GM21528 (cell line): Measurements from ENCODE around the gene GTSE1.

Experiments
- ATAC-seq: cut with Tn5 transposase; IDR thresholded peaks from one replicate; pipeline ENCODE4 v1.9.1; 2021; ENCODE audit warnings: mild to moderate bottlenecking, moderate library complexity; ENCODE audit not compliant: unreplicated experiment, low FRiP score

The GTSE1 gene

GRCh38 chr22:46323162-46323561 lies 26.5 kb downstream of the GTSE1 start:
- ATAC-seq = no peak

DNA sequence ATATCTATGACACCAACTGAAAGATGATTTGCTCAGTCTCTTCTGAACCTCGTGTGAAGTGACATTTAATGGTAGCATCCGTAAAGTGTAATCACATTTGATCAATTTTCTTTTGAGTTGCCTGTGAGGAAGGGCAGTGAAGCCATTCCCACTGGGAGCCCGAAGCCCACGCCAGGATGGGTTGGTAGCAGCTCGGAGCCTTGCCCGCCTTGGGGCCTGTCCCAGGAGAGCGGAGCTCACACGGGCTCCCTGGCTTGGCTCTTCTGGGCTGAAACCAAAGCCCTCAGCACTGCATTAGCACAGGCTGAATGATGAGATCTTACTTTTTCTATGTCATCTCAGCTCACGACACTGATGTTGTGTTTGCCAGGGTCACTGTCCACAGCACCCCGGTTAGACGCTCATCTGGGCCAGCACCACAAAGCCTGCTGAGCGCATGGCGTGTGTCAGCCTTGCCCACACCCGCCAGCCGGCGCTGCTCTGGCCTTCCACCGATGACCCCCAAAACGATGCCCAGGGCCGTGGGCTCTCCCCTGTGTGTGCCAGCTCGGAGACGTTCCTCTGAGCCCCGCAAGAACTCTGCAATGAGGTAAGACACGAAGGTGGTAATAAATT lies 29.5 kb downstream of the GTSE1 start:
- ATAC-seq = no peak

- no peak for ATAC-seq
Observed at GRCh38 chr22:46327691-46328465, 31.2 kb downstream of the GTSE1 start.

DNA sequence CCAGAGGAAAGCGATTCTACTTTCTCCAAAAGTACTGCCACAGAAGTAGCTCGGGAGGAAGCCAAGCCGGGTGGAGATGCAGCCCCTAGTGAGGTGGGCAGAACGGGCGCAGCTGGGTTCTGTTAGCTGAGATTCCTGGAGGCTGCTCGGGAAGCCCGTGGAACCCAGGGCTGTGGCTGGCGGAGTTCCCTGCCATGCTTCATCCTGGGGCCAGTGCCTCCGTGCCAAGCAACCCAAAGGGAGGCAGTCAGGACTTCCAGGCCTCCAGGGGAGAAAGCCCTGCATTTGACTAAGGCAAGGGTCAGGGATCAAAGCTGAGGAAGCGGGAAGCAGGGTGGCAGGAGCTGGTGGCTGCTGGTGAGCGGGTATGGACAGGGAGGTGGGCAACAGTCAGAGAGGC lies 32.1 kb downstream of the GTSE1 start:
- ATAC-seq = no peak

GRCh38 chr22:46329616-46330015 lies 32.9 kb downstream of the GTSE1 start:
- no peak for ATAC-seq

GRCh38 chr22:46330426-46330825 lies 33.8 kb downstream of the GTSE1 start:
- ATAC-seq = no peak

DNA sequence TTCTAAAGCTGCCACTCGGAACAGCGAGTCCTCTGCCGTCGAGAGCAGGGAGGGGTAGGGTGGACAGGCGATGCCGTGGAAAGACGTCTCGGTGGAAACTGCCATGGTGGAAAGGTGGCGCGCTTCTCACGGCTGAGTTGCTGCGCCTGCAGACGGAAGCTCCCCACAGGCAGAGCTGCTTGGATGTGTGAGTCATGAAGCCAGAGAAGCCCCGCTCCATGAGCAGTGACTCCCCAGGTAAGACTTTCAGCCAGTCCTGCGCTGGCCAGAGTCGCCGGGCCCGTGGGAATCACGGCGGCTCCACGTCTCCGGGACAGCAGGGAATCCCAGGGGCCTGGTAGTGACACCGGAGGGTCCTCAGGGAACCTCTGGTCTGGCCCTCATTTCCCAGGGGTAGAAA lies 34.8 kb downstream of the GTSE1 start:
- no peak for ATAC-seq

DNA sequence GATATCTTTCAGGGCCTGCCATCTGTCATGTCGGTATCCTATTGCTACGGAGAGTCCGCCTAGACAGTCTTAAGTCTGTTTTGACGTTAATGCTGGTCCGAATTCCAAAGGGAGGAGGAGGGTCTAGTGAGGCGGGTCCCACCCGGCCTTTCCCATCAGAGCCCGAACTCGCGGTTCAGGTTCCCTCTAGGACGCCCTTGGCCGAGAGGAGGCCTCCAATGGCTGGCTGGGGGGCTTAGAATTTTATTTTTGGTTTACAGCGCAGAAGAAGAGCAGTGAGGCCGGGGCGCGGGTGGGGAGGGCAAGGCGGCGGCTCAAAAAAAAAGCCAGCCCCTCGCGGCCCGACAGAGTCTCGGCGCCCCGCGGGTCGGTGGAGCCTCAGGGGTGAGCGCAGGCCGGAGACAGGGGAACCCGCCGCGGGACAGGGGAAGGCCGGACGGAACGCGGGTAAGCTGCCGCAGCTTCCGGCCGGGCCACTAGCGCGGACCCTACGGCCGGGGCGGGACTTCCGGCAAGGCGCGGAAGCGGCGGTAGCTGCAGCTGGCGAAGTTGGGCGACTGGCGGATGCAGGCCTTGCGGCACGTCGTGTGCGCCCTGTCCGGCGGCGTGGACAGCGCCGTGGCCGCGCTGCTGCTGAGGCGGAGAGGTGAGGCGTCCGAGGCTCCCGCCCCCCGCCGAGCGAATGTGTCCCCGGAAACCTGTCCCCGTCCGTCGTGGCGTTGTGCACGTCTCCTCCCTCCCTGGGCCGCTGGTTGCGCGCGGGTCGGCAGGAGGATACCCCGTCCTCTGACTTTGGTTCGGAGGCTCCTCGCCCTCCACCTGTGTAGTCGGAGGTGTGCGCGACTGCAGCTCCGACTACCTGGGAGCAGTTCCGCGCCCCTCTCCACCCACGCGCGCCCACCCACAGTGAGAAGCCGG lies 38.8 kb downstream of the GTSE1 start, which contains the start of gene TRMU:
Gene TRMU, plus strand, starts transcription at position 514 of the 918 bp plus-strand sequence. Its CDS starts 51 bp downstream, at position 565.
- peak; percentile 72 for ATAC-seq

DNA sequence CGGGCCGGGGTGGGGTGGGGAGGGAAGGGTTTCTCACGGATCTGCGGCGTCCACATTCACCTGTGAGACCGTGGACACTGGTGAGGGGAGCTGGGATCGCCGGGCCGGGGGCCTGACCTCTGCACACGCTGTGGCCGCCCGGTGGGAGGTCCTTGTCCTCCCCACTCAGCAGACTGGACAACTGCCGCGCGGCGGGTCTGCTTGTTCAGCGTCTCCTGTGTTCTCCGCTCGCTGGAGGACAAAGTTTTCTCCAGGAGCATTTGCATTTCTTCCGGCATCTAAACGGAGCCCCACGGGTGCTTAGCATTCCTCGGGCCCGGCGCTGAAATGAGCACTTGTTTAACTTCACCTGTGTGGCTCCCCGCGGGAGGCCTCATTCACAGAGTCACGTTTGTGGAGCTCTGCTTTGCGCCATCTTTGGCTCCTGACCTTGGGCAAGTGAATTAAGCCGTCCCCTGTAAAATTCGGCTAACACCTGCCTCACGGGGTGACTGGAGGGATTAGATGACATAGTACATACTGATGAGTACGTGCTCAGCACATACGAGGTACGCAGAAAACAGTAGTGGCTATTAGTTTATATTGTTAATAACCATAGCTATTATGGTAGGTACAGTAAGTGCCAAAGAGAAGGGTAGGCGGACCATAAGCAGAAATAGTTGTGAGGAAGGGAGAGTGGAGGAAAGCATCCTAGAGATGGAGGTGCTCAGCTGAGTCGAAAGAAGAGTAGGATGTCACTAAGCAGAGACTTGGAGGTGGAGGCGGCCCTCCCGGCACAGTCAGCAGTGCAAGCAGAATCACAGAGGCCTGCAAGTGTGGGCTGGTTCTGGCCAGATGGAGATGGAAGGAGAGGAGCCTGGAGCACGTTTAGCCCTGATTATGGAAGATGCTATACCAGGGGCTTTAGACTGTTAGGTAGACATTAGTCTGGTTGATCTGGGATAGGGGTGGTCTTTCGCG lies 39.7 kb downstream of the GTSE1 start:
- ATAC-seq = no peak

GRCh38 chr22:46337870-46338269 lies 41.2 kb downstream of the GTSE1 start:
- no peak for ATAC-seq

DNA sequence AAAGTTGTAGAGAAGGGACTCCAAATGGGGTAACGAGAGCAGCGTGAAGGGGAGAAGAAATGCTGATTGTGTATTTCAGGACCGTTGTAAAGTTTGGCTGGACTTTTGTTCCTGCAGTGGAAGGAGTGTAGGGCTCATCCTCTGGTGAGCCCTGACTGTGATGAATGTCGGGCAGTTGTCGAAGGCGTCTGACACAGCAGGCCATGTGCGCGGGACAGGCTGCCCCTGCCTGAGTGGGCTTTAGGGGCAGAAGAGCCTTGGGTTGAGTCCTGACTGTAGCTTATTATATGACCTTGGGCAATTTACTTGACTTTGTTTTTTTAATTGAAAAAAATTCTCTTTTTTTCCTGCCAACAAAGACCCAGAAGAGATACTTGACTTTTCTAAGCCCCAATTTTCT lies 42.0 kb downstream of the GTSE1 start:
- no peak for ATAC-seq

- no peak for ATAC-seq
Observed at GRCh38 chr22:46339956-46340355, 43.3 kb downstream of the GTSE1 start.

GRCh38 chr22:46340676-46341075 lies 44.0 kb downstream of the GTSE1 start:
- no peak for ATAC-seq

- ATAC-seq = no peak
Observed at GRCh38 chr22:46346680-46347405, 50.2 kb downstream of the GTSE1 start.

DNA sequence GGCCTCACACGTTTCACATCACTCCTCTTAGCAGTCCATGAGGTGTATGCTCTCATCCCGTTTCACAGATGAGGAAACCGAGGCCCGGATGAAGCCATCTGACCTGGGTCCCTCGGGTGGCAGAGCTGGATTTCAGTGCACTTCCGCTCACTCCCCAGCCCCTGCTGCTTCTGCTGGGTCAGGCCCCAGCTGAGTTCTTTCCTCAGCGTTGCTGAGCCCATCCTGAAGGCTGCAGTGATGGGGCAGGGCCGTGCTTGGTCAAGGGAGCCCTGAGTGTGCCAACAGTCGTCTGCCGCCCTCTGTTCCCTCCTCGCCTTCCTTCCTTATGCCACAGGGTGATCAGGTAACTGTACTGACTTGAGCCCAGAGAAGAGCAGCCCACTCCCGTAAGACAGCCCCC lies 51.0 kb downstream of the GTSE1 start:
- no peak for ATAC-seq

DNA sequence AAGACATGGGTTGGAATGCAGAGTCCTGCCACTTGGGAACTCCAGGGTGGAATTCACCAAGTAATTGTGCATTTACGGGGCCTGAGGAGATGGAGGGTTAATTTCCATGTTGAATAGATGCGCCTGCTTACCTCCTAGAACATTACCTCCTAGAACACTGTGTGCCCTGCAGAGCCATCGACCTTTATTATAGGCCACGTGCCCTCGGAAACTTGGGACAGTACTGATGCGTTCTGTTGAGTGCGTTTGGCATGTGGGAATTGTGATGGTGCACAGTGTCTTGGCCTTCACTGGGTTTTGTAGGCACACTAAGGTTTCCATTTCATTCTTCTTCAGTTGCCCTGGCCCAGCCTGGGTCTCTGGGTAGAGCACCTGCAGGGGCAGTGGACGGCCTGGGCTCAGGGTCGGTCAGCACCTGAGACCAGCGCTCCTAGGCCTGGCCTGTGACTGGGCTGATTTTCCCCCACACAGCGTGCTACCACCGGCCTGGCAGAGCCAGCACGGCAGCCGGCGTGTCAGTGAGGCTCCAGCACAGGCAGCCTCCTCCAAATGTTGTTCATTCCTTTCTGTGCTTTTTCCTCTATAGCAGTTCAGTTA lies 51.5 kb downstream of the GTSE1 start:
- ATAC-seq = no peak

- ATAC-seq = no peak
Observed at GRCh38 chr22:46349238-46349637, 52.6 kb downstream of the GTSE1 start.

- no peak for ATAC-seq
Observed at GRCh38 chr22:46349681-46350080, 53.0 kb downstream of the GTSE1 start.

DNA sequence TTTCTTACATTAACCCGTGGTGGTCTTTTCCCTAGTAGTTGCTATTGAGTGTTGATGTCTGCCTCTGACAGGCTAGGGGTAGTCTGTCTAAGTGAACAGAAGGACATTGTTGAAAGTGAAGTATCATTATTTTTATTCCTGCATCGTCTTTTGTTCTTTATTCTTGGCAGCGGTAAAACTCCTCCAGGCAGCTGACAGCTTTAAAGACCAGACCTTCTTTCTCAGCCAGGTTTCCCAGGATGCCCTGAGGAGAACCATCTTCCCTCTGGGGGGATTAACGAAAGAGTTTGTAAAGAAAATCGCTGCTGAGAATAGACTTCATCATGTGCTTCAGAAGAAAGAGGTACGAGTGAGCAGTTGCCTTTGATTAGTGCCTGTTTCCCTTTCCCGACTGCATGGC lies 53.5 kb downstream of the GTSE1 start:
- no peak for ATAC-seq
